Measurements from ENCODE around the gene TEX12.

DNA sequence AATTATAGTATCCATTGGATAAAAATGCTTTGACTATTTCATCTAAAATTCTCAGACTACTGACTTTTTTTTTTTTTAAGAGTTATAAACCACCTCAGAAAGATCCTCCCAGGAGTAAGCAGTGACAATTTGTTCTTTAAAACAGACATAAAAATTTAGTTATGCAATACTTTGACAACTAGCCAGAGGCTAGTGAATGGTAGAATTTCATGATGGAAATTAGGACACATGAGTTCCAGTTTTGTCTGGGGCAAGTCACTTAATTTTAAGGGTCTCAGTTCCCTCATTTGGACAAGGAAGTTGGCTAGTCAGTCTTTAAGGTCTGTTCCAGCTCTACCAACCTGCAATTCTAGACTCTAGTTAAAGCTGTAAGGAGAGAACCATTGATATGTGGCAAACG is 6.2 kb upstream of the TEX12 start:
- TF ChIP-seq, protein P1, sequence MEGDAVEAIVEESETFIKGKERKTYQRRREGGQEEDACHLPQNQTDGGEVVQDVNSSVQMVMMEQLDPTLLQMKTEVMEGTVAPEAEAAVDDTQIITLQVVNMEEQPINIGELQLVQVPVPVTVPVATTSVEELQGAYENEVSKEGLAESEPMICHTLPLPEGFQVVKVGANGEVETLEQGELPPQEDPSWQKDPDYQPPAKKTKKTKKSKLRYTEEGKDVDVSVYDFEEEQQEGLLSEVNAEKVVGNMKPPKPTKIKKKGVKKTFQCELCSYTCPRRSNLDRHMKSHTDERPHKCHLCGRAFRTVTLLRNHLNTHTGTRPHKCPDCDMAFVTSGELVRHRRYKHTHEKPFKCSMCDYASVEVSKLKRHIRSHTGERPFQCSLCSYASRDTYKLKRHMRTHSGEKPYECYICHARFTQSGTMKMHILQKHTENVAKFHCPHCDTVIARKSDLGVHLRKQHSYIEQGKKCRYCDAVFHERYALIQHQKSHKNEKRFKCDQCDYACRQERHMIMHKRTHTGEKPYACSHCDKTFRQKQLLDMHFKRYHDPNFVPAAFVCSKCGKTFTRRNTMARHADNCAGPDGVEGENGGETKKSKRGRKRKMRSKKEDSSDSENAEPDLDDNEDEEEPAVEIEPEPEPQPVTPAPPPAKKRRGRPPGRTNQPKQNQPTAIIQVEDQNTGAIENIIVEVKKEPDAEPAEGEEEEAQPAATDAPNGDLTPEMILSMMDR (IDR thresholded peaks at IDR 0.05; ENCODE audit: low read length): no peak
- TF ChIP-seq EZH2 (IDR thresholded peaks at IDR 0.05; ENCODE audit: borderline replicate concordance, low read length): no peak

Measured in OCI-LY1 (cell line).